ENCODE measurements around the gene ATXN3L. TPM values are rescaled to one million over a fixed set of nuclear protein-coding genes. Genes with fewer than 3 reads are reported as not detected.

ATXN3L gene
- total RNA-seq: not detected in 2 replicates

GRCh38 chrX:13319953-13320352 lies at the start of gene ATXN3L:
TSS of gene ATXN3L (minus strand) at chrX:13320053. CDS start at chrX:13319934, 119 bp downstream.

Other genes with a start within 250 kb of the ATXN3L start
- not detected in 2 replicates for gene EGFL6, start 249.5 kb upstream of the ATXN3L start, total RNA-seq

All from endothelial cell of coronary artery (primary cell).